Immature natural killer cell (primary cell): Measurements from ENCODE around the gene CASD1. TPM values are rescaled to one million over a fixed set of nuclear protein-coding genes. Genes with fewer than 3 reads are reported as not detected.

ENCODE experiments used
- DNase-seq, 3 donors: peaks; one replicate each; pipeline ENCODE4 v3.0.0; 2022; ENCODE audit warnings: mixed read lengths in 1 of 3
- H3K27ac Mint-ChIP-seq, 6 donors: one replicate each; pipeline ENCODE4 v1.8.0; 2020; ENCODE audit warnings: mixed read lengths in 6 of 6, mild to moderate bottlenecking in 5 of 6, inconsistent platforms in 4 of 6, moderate library complexity in 3 of 6
- H3K27me3 Mint-ChIP-seq, 3 donors: one replicate each; pipeline ENCODE4 v1.8.0; 2020 to 2021; ENCODE audit warnings: low read depth in 3 of 3, mild to moderate bottlenecking in 3 of 3, mixed read lengths in 3 of 3, moderate library complexity in 3 of 3, inconsistent platforms in 1 of 3
- H3K36me3 Mint-ChIP-seq, 3 donors: one replicate each; pipeline ENCODE4 v1.8.0; 2020; ENCODE audit warnings: mixed read lengths in 3 of 3, inconsistent platforms in 2 of 3, mild to moderate bottlenecking in 2 of 3
- H3K4me1 Mint-ChIP-seq, 2 donors: one replicate each; pipeline ENCODE4 v1.8.0; 2020; ENCODE audit warnings: inconsistent platforms in 2 of 2, mild to moderate bottlenecking in 2 of 2, mixed read lengths in 2 of 2, moderate library complexity in 1 of 2
- H3K4me3 Mint-ChIP-seq, 5 donors: one replicate each; pipeline ENCODE4 v1.8.0; 2020; ENCODE audit warnings: mild to moderate bottlenecking in 5 of 5, mixed read lengths in 5 of 5, inconsistent platforms in 3 of 5, moderate library complexity in 3 of 5
- H3K9me3 Mint-ChIP-seq, 6 donors: one replicate each; pipeline ENCODE4 v1.8.0; 2020; ENCODE audit warnings: mild to moderate bottlenecking in 6 of 6, mixed read lengths in 6 of 6, inconsistent platforms in 4 of 6, moderate library complexity in 3 of 6
- polyA plus RNA-seq, 3 donors: library from polyadenylated mRNA; unstranded; fragments of 300-500 nt; fragmentation: Illumina TruSeq; gene quantifications; one replicate each; pipeline ENCODE4 v1.2.3, GENCODE V29; 2021

The CASD1 gene
- polyA plus RNA-seq, 3 donors from 2014 or later = 16.1 to 26.7 (median 16.2) TPM

- H3K27me3 Mint-ChIP-seq = no peaks in the 10 kb centered on the region
- no peak for DNase-seq
- peaks cover 48 to 76% (median 68%) of the 10 kb centered on the region in 3 donors for H3K36me3 Mint-ChIP-seq
- no peak overlapping the region for H3K4me3 Mint-ChIP-seq
- no peaks in the 10 kb centered on the region for H3K4me1 Mint-ChIP-seq
- H3K27ac Mint-ChIP-seq = peak overlapping the region in 1 of 6 donors; percentile 32
- H3K9me3 Mint-ChIP-seq = peaks cover 14 to 23% (median 22%) of the 10 kb centered on the region in 6 donors
Observed at GRCh38 chr7:94578614-94579013, 69.0 kb downstream of the CASD1 start.

DNA sequence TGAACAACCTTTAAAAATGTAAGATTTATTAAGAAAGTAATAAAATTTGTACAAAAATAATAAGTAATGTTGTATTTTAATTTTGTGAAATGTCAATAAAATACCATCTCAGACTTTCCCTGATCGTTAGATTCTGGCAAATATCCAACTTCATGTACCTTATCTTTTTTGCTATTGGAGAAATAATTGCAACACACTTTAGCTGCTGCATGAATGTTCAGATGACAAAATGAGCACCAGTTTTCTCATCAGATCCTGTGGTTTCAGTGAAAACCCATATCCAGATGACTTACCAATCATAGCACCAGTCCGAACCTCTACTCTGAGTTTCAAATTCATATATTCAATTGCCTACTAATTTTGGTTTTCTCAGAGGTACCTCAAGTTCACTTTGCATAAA lies 69.9 kb downstream of the CASD1 start:
- Mint-ChIP-seq H3K36me3 (peaks cover 44 to 74% (median 59%) of the 10 kb centered on the region in 3 donors), H3K4me1 (no peaks in the 10 kb centered on the region), H3K4me3 (no peak overlapping the region), H3K27ac (no peak overlapping the region), H3K27me3 (no peaks in the 10 kb centered on the region), H3K9me3 (peaks cover 14 to 19% (median 18%) of the 10 kb centered on the region in 6 donors)
- DNase-seq = no peak

DNA sequence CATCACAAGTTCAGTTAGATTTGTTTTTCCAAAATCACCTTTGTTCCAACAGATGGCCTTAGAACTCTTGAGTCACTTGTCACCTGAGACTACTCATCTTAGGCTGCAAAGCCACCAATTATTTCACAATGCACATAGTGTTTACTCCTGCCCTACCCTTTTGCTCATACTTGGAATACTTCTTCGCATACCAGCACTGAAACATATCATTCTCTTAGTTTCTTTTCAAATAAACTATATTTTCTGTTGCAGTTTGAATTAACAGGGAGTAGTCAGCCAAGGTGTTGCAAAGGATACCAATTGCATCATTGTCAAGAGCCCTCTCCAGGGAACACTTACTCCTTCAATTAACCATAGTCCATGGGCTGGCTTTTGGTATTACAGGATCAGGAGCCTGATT lies 71.0 kb downstream of the CASD1 start:
- Mint-ChIP-seq H3K27me3 (no peaks in the 10 kb centered on the region), H3K9me3 (peaks cover 6 to 11% (median 9%) of the 10 kb centered on the region in 6 donors), H3K4me3 (no peak overlapping the region), H3K27ac (no peak overlapping the region), H3K4me1 (no peaks in the 10 kb centered on the region), H3K36me3 (peaks cover 35 to 63% (median 50%) of the 10 kb centered on the region in 3 donors)
- no peak for DNase-seq

- DNase-seq = no peak
- Mint-ChIP-seq H3K27ac (no peak overlapping the region), H3K4me3 (no peak overlapping the region), H3K36me3 (peaks cover 23 to 46% (median 30%) of the 10 kb centered on the region in 3 donors), H3K9me3 (no peaks in the 10 kb centered on the region), H3K4me1 (no peaks in the 10 kb centered on the region), H3K27me3 (no peaks in the 10 kb centered on the region)
Observed at GRCh38 chr7:94584113-94584512, 74.5 kb downstream of the CASD1 start.

DNA sequence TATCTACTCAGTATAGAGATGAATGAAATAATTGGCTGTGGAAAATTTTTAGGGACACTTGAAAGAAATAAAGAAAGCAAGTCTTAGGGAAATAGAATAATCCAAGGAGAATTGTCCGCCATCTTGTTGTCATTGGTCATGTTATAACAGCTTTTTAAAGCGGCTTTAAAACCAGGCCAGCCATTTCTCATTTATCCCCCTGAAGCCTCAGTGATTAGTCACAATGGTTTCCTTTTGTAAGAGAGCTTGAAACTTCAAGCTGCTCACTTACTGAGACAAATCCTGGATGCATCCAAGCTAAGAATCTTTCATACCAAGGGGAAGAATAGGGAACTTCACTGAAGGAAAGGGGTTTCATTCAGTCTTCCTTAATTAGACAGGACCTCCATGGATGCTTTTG lies 78.5 kb downstream of the CASD1 start:
- no peaks in the 10 kb centered on the region for H3K4me1 Mint-ChIP-seq
- no peaks in the 10 kb centered on the region for H3K27me3 Mint-ChIP-seq
- H3K27ac Mint-ChIP-seq = no peak overlapping the region
- no peaks in the 10 kb centered on the region for H3K9me3 Mint-ChIP-seq
- no peak for DNase-seq
- H3K36me3 Mint-ChIP-seq = peaks cover 8 to 26% (median 9%) of the 10 kb centered on the region in 3 donors
- no peak overlapping the region for H3K4me3 Mint-ChIP-seq

- Mint-ChIP-seq H3K27me3 (no peaks in the 10 kb centered on the region), H3K36me3 (peaks cover 8 to 20% (median 9%) of the 10 kb centered on the region in 3 donors), H3K4me3 (no peak overlapping the region), H3K9me3 (no peaks in the 10 kb centered on the region), H3K27ac (no peak overlapping the region), H3K4me1 (no peaks in the 10 kb centered on the region)
- DNase-seq = no peak
Observed at GRCh38 chr7:94590526-94591162, 81.0 kb downstream of the CASD1 start.

GRCh38 chr7:94591176-94591575 lies 81.6 kb downstream of the CASD1 start:
- Mint-ChIP-seq H3K27me3 (no peaks in the 10 kb centered on the region), H3K36me3 (peaks cover 8 to 20% (median 9%) of the 10 kb centered on the region in 3 donors), H3K4me1 (no peaks in the 10 kb centered on the region), H3K9me3 (no peaks in the 10 kb centered on the region), H3K4me3 (no peak overlapping the region), H3K27ac (no peak overlapping the region)
- no peak for DNase-seq

DNA sequence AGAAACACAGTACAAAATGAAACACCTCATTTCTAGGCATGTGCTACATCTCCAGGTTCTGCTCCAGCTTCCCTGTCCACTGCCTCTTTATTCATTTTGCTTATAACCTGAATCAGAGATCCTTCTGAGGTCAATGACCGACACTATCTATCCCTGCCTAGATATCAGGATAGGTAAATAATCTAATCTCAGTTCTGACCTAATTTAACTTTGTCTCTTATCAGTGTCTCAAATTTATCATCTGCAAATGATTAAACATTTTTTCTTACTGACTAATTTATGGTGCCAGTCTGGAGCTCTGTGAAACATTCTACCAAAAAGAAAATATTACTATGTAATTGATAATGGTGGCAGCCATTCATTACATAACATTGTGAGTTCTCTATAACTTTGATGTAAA lies 85.3 kb downstream of the CASD1 start:
- Mint-ChIP-seq H3K27me3 (no peaks in the 10 kb centered on the region), H3K4me3 (no peak overlapping the region), H3K4me1 (no peaks in the 10 kb centered on the region), H3K36me3 (peaks cover 0 to 8% (median 0%) of the 10 kb centered on the region in 3 donors), H3K9me3 (no peaks in the 10 kb centered on the region), H3K27ac (no peak overlapping the region)
- DNase-seq = no peak

DNA sequence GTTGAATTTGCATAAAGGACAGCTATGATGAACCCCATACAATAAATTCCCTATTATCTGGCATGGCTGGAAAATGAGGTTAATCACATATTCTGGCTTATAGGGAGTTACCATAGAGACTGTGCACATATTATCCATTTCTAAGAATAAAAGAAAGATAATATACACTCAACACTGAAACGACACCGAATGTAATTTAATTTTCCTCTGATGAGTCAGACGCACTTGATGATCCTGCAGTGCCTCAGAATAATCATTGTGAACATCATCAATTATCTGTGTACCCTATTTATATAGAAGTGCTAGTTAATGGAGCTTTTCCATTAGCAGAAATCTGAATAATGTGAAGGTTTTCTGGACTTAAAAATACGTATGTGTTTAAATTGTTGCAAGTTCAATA lies 86.1 kb downstream of the CASD1 start:
- no peak overlapping the region for H3K4me3 Mint-ChIP-seq
- no peak for DNase-seq
- H3K27ac Mint-ChIP-seq = no peak overlapping the region
- H3K36me3 Mint-ChIP-seq = no peaks in the 10 kb centered on the region
- H3K9me3 Mint-ChIP-seq = no peaks in the 10 kb centered on the region
- H3K27me3 Mint-ChIP-seq = no peaks in the 10 kb centered on the region
- no peaks in the 10 kb centered on the region for H3K4me1 Mint-ChIP-seq

GRCh38 chr7:94600267-94600666 lies 90.7 kb downstream of the CASD1 start:
- H3K27me3 Mint-ChIP-seq = peaks cover 0 to 2% (median 0%) of the 10 kb centered on the region in 3 donors
- no peak for DNase-seq
- no peak overlapping the region for H3K4me3 Mint-ChIP-seq
- H3K4me1 Mint-ChIP-seq = no peaks in the 10 kb centered on the region
- H3K9me3 Mint-ChIP-seq = no peaks in the 10 kb centered on the region
- H3K36me3 Mint-ChIP-seq = no peaks in the 10 kb centered on the region
- no peak overlapping the region for H3K27ac Mint-ChIP-seq

GRCh38 chr7:94602181-94602580 lies 92.6 kb downstream of the CASD1 start:
- Mint-ChIP-seq H3K36me3 (peaks cover 1 to 6% (median 3%) of the 10 kb centered on the region in 3 donors), H3K4me3 (no peak overlapping the region), H3K27me3 (peaks cover 0 to 3% (median 2%) of the 10 kb centered on the region in 3 donors), H3K4me1 (no peaks in the 10 kb centered on the region), H3K27ac (no peak overlapping the region), H3K9me3 (peaks cover 2 to 12% (median 8%) of the 10 kb centered on the region in 6 donors)
- DNase-seq = no peak

DNA sequence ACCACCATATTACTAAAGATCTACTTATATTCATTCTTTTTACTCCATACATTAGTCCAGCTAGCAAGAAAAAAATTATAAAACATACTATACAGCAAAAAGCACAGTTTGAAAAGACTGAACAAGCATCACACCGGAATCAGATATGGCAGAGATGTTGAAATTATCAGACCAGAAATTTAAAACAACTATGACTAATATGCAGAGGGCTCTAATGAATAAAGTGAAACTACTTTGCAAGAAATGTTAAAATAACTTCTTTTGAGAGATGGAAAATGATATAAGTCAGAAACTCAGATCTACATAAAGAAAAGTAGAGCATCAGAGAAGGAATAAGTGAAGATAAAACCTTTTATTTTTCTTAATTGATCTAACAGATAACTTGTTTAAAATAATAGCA lies 95.4 kb downstream of the CASD1 start:
- H3K4me1 Mint-ChIP-seq = no peaks in the 10 kb centered on the region

More for the DNA sequence above, 95.4 kb downstream of the CASD1 start:
- H3K27ac Mint-ChIP-seq = no peak overlapping the region
- H3K36me3 Mint-ChIP-seq = peaks cover 3 to 6% (median 3%) of the 10 kb centered on the region in 3 donors
- no peak for DNase-seq
- H3K27me3 Mint-ChIP-seq = peaks cover 2 to 4% (median 3%) of the 10 kb centered on the region in 3 donors
- peaks cover 2 to 25% (median 13%) of the 10 kb centered on the region in 6 donors for H3K9me3 Mint-ChIP-seq
- no peak overlapping the region for H3K4me3 Mint-ChIP-seq
